Natural killer cell (primary cell): Measurements from ENCODE around the gene DNMT3L. TPM values are rescaled to one million over a fixed set of nuclear protein-coding genes. Genes with fewer than 3 reads are reported as not detected.

Source experiments
- ATAC-seq, 3 donors: fragments of 150-1000 bp in 2 of 3; fragments of 200-7000 bp in 1 of 3; cut with Tn5 transposase; 1 replicate in 1 of 3; 2 replicates in 2 of 3; pipeline ENCODE4 v1.10.0; 2021; ENCODE audit warnings: mild to moderate bottlenecking in 2 of 3, moderate library complexity in 2 of 3
- DNase-seq, 2 donors: peaks; one replicate each; pipeline versions ENCODE4 v3.0.0 to v3.0.0-alpha.2; 2013 to 2021; ENCODE audit warnings: mixed read lengths in 1 of 2
- H3K27ac ChIP-seq: one replicate; pipeline ENCODE4 v1.5.1; 2013; ENCODE audit warnings: mild to moderate bottlenecking, low read length
- H3K27me3 ChIP-seq: one replicate; pipeline ENCODE4 v1.6.1; 2013; ENCODE audit warnings: low read length; ENCODE audit not compliant: control insufficient read depth, insufficient read depth
- H3K36me3 ChIP-seq: one replicate; pipeline ENCODE4 v1.6.1; 2013; ENCODE audit warnings: low read length; ENCODE audit not compliant: control insufficient read depth, insufficient read depth
- H3K4me1 ChIP-seq: one replicate; pipeline ENCODE4 v1.6.1; 2013; ENCODE audit warnings: low read length; ENCODE audit not compliant: control insufficient read depth, insufficient read depth
- H3K4me3 ChIP-seq: one replicate; pipeline ENCODE4 v1.5.1; 2013; ENCODE audit warnings: low read length
- H3K9me3 ChIP-seq: one replicate; pipeline ENCODE4 v1.6.1; 2013; ENCODE audit warnings: low read length; ENCODE audit not compliant: control insufficient read depth, insufficient read depth
- H3K27ac Mint-ChIP-seq, 2 donors: one replicate each; pipeline ENCODE4 v1.8.0; 2022; ENCODE audit warnings: mild to moderate bottlenecking in 2 of 2, mixed read lengths in 2 of 2, moderate library complexity in 1 of 2
- H3K27me3 Mint-ChIP-seq, 2 donors: one replicate each; pipeline ENCODE4 v1.8.0; 2022; ENCODE audit warnings: low read depth in 2 of 2, mixed read lengths in 2 of 2
- H3K36me3 Mint-ChIP-seq: one replicate; pipeline ENCODE4 v1.8.0; 2022; ENCODE audit warnings: mixed read lengths
- H3K4me1 Mint-ChIP-seq, 2 donors: one replicate each; pipeline ENCODE4 v1.8.0; 2022; ENCODE audit warnings: mixed read lengths in 2 of 2
- H3K4me3 Mint-ChIP-seq: one replicate; pipeline ENCODE4 v1.8.0; 2022; ENCODE audit warnings: mild to moderate bottlenecking, moderate library complexity, mixed read lengths
- H3K9me3 Mint-ChIP-seq, 2 donors: one replicate each; pipeline ENCODE4 v1.8.0; 2022; ENCODE audit warnings: mixed read lengths in 2 of 2
- CTCF ChIP-seq: fragments of 200-600 bp; IDR thresholded peaks from one replicate; pipeline ENCODE4 v1.8.0; 2022; ENCODE audit warnings: antibody characterized with exemption
- WGBS: methylation state at CpG from one replicate; pipeline ENCODE4 v1.1.7; 2013; ENCODE audit warnings: missing lambda C conversion rate; ENCODE audit not compliant: insufficient coverage; 5-methylcytosine and 5-hydroxymethylcytosine counted together
- intact Hi-C: fragments of 100-400 bp; cut with micrococcal nuclease; formaldehyde crosslinking; loops from one replicate; pipeline ENCODE4 v1.14.2; 2022
- total RNA-seq, 4 donors: library from RNA; stranded (reverse); fragments of 120-200 nt in 1 of 4; gene quantifications; one replicate each; pipeline versions ENCODE4 v1.2.3 to v1.2.4, GENCODE V29; 2013 to 2022

Gene DNMT3L
- not detected for total RNA-seq
- total RNA-seq (2013), result not detected

- no peaks in the 10 kb centered on the region for H3K36me3 ChIP-seq
- H3K27ac Mint-ChIP-seq, result no peak within 1 kb of the TSS
- no peak within 1 kb of the TSS for H3K27ac ChIP-seq
- no peaks in the 10 kb centered on the region for H3K9me3 ChIP-seq
- DNase-seq, result no peak
- TF ChIP-seq CTCF, result no peak
- no peak for ATAC-seq
- intact Hi-C loops, result no loop called here
- 84% methylated on average over 19 of the region's 19 CpGs for WGBS
- H3K36me3 Mint-ChIP-seq, result no peaks in the 10 kb centered on the region
- H3K4me3 Mint-ChIP-seq, result no peak within 1 kb of the TSS
- H3K9me3 Mint-ChIP-seq, result no peaks in the 10 kb centered on the region
- no peaks in the 10 kb centered on the region for H3K4me1 Mint-ChIP-seq
- H3K27me3 Mint-ChIP-seq, result peaks cover 0 to 11% of the 10 kb centered on the region in 2 donors
- H3K27me3 ChIP-seq, result no peaks in the 10 kb centered on the region
- no peaks in the 10 kb centered on the region for H3K4me1 ChIP-seq
- H3K4me3 ChIP-seq, result no peak within 1 kb of the TSS
These were observed at the start of gene DNMT3L for GRCh38 chr21:44261675-44262295. DNMT3L (minus strand) TSS chr21:44261897; CDS start chr21:44261259, 638 bp downstream.

GRCh38 chr21:44310628-44311507 is 49.2 kb upstream of the DNMT3L start:
- 96% methylated on average over 28 of the region's 28 CpGs for WGBS
- ATAC-seq (peak in 1 of 3 donors; percentile 19), DNase-seq (no peak)
- no peaks in the 10 kb centered on the region for H3K9me3 ChIP-seq
- H3K27ac ChIP-seq, result no peak overlapping the region
- no peaks in the 10 kb centered on the region for H3K9me3 Mint-ChIP-seq
- no peak for TF ChIP-seq CTCF
- intact Hi-C loops, result no loop called here
- H3K4me1 Mint-ChIP-seq, result peaks cover 0 to 20% of the 10 kb centered on the region in 2 donors
- H3K36me3 Mint-ChIP-seq, result no peaks in the 10 kb centered on the region
- H3K4me3 ChIP-seq, result no peak overlapping the region
- no peak overlapping the region for H3K27ac Mint-ChIP-seq
- no peaks in the 10 kb centered on the region for H3K27me3 Mint-ChIP-seq
- no peaks in the 10 kb centered on the region for H3K27me3 ChIP-seq
- peaks cover 40% of the 10 kb centered on the region for H3K36me3 ChIP-seq
- H3K4me1 ChIP-seq, result no peaks in the 10 kb centered on the region
- no peak overlapping the region for H3K4me3 Mint-ChIP-seq

- H3K9me3 Mint-ChIP-seq, result no peaks in the 10 kb centered on the region
- no peak overlapping the region for H3K27ac Mint-ChIP-seq
- ATAC-seq (no peak), DNase-seq (no peak)
- Histone ChIP-seq H3K36me3 (peaks cover 20% of the 10 kb centered on the region), H3K4me1 (peaks cover 8% of the 10 kb centered on the region), H3K4me3 (no peak overlapping the region), H3K27me3 (no peaks in the 10 kb centered on the region), H3K27ac (no peak overlapping the region), H3K9me3 (no peaks in the 10 kb centered on the region)
- peaks cover 4 to 35% of the 10 kb centered on the region in 2 donors for H3K4me1 Mint-ChIP-seq
- intact Hi-C loops, result no loop called here
- 98% methylated on average over 21 of the region's 21 CpGs for WGBS
- no peaks in the 10 kb centered on the region for H3K36me3 Mint-ChIP-seq
- no peak for TF ChIP-seq CTCF
- H3K27me3 Mint-ChIP-seq, result no peaks in the 10 kb centered on the region
- H3K4me3 Mint-ChIP-seq, result no peak overlapping the region
These were observed 45.4 kb upstream of the DNMT3L start for GRCh38 chr21:44306936-44307704.
